IPS DF 4.7 (cell line): ENCODE results near the gene DDI1.

ENCODE experiments used
- DNase-seq: peaks from one replicate; pipeline ENCODE4 v3.0.0-alpha.2; 2013; ENCODE audit warnings: low spot score; ENCODE audit errors: extremely low read depth

Gene DDI1

DNA sequence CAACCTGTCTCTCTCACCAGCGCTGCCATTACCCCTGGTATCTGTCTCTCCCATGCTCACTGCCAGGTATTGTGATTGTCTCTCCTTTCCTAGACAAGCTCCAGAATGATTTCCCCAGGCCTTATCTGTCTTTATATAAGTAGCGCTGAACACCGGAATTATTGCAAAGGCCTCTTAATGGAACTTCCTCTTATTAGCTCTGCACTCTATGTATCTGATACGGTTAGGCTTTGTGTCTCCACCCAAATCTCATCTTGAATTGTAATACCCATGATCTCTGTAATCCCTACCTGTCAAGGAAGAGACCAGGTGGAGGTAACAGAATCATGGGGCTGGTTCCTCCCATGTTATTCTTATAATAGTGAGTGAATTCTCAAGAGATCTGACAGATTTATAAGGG lies 39.3 kb downstream of the DDI1 start:
- DNase-seq = no peak

- no peak for DNase-seq
These were observed 40.0 kb downstream of the DDI1 start for GRCh38 chr11:104076455-104076854.

- DNase-seq = no peak
These were observed 41.8 kb downstream of the DDI1 start for GRCh38 chr11:104078245-104078644.

DNA sequence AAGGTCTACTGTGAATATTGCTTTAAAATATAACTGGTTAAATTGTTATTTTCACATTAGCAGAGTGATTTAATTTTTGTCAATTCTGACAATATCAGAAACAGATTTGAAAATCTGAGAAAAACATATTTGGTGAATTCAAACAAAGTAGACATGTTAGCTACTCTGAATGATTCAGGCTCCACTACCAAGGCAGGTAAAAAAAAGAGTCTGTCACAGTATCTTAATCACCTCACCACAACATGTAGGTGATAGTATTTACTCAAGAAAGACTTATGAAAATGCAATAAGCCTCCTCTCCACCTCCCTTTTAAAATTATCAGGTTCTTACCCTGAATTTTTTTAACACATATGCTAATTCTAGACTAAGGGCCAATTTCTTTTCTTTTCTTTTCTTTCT lies 42.6 kb downstream of the DDI1 start:
- no peak for DNase-seq

GRCh38 chr11:104086621-104087020 lies 50.2 kb downstream of the DDI1 start:
- DNase-seq = no peak
